H1 (cell line): ENCODE data around the gene B9D1. TPM values are rescaled to one million over a fixed set of nuclear protein-coding genes. Genes with fewer than 3 reads are reported as not detected.

Experiments used
- ASH2L ChIP-seq: fragments of 200-600, 300-600 bp; sonication (generic); IDR thresholded peaks from one replicate; pipeline ENCODE4 v1.7.1; 2017; ENCODE audit warnings: low read length
- ATF2 ChIP-seq: IDR thresholded peaks from 2 replicates; pipeline ENCODE4 v1.6.1; 2012; ENCODE audit warnings: low read length, inconsistent platforms
- EZH2 ChIP-seq: fragments of 200-600 bp; sonication (generic); IDR thresholded peaks from 2 replicates; pipeline ENCODE4 v1.7.1; 2012; ENCODE audit warnings: low read depth, mild to moderate bottlenecking, moderate library complexity, low read length, inconsistent platforms; ENCODE audit not compliant: severe bottlenecking
- POU5F1 ChIP-seq: IDR thresholded peaks from 2 replicates; pipeline ENCODE4 v1.6.1; 2011; ENCODE audit warnings: low read depth, mild to moderate bottlenecking, low read length, moderate library complexity
- TAF7 ChIP-seq: optimal IDR thresholded peaks from 2 replicates; pipeline ENCODE3; 2011; ENCODE audit warnings: low read depth, mild to moderate bottlenecking, inconsistent platforms, low read length, moderate library complexity, borderline replicate concordance
- polyA plus RNA-seq, 7 experiments: library from polyadenylated mRNA; depleted of rRNA in 3 of 7; stranded (reverse) in 5 of 7; unstranded in 2 of 7; fragments of >200 nt in 5 of 7; fragments of 200-250 nt in 2 of 7; gene quantifications; 1 replicate in 5 of 7; 2 replicates in 1 of 7; 4 replicates in 1 of 7; pipeline versions ENCODE4 v1.2.1 to v1.2.3, GENCODE V29; 2011 to 2013; ENCODE audit warnings: missing spikeins in 2 of 7, mixed read lengths in 2 of 7
- total RNA-seq: library from RNA; stranded (reverse); fragmentation: NEBNext Ultra II Directional; extraction: Animal tissue kit (Norgen Biotek cat#: 25700); gene quantifications from 2 replicates; pipeline ENCODE4 v1.2.1, GENCODE V29; 2021

The B9D1 gene
- total and polyA plus RNA-seq, 2 of the 8 experiments (the other 6 are each of a cell fraction or from before 2014, with no cell fraction given) = 24.6 to 65.7 TPM

- TF ChIP-seq POU5F1 = no peak
- no peak for TF ChIP-seq TAF7
- no peak for TF ChIP-seq ATF2
- TF ChIP-seq EZH2 = no peak
- no peak for TF ChIP-seq ASH2L
- TF ChIP-seq, all 59 proteins: peak for 0
Measured at GRCh38 chr17:19299214-19299747, 63.2 kb downstream of the B9D1 start (continued).
